Right lung (tissue), 5 donors: Measurements from ENCODE around the gene ATP8B4. TPM values are rescaled to one million over a fixed set of nuclear protein-coding genes. Genes with fewer than 3 reads are reported as not detected.
A peak's percentile ranks its signal among the peaks of the same experiment; 100 is the strongest.

ENCODE experiments used
- DNase-seq, 2 donors: peaks; one replicate each; pipeline ENCODE4 v3.0.0-alpha.2; 2013
- polyA plus RNA-seq, 5 donors: library from polyadenylated mRNA; unstranded; fragments of 120-200 nt; gene quantifications; one replicate each; pipeline versions ENCODE4 v1.2.1 to v1.2.3, GENCODE V29; 2013; ENCODE audit warnings: inconsistent platforms in 1 of 5, low replicate concordance in 1 of 5; ENCODE audit not compliant: insufficient read length in 5 of 5, insufficient read depth in 1 of 5

ATP8B4 gene
- polyA plus RNA-seq, 5 donors, result 1.7 to 3.0 (median 2.2) TPM

- DNase-seq, result no peak
Measured at GRCh38 chr15:49895347-49896223, 223.4 kb downstream of the ATP8B4 start.

GRCh38 chr15:49890689-49891088 is 228.3 kb downstream of the ATP8B4 start:
- no peak for DNase-seq

- peak in 1 of 2 donors; percentile 21 for DNase-seq
Measured at GRCh38 chr15:49889536-49889935, 229.5 kb downstream of the ATP8B4 start.

GRCh38 chr15:49888734-49889133 is 230.3 kb downstream of the ATP8B4 start:
- no peak for DNase-seq

- DNase-seq, result no peak
Measured at GRCh38 chr15:49888323-49888693, 230.7 kb downstream of the ATP8B4 start.

- DNase-seq, result no peak
Measured at GRCh38 chr15:49887659-49888322, 231.2 kb downstream of the ATP8B4 start.

GRCh38 chr15:49883121-49883520 is 235.9 kb downstream of the ATP8B4 start:
- DNase-seq, result no peak

- no peak for DNase-seq
Measured at GRCh38 chr15:49881866-49882265, 237.2 kb downstream of the ATP8B4 start.

- DNase-seq, result no peak
Measured at GRCh38 chr15:49881433-49881832, 237.6 kb downstream of the ATP8B4 start.

- peak; percentile 70 to 77 for DNase-seq
Measured at GRCh38 chr15:49877873-49878521, 241.0 kb downstream of the ATP8B4 start.

- DNase-seq, result no peak
Measured at GRCh38 chr15:49877117-49877872, 241.7 kb downstream of the ATP8B4 start.

- DNase-seq, result no peak
Measured at GRCh38 chr15:49876401-49877038, 242.5 kb downstream of the ATP8B4 start.

GRCh38 chr15:49875392-49875791 is 243.6 kb downstream of the ATP8B4 start:
- no peak for DNase-seq

GRCh38 chr15:49870472-49870871 is 248.6 kb downstream of the ATP8B4 start:
- DNase-seq, result no peak

GRCh38 chr15:49868348-49868747 is 250.7 kb downstream of the ATP8B4 start:
- no peak for DNase-seq

- DNase-seq, result no peak
Measured at GRCh38 chr15:49865925-49866757, 252.9 kb downstream of the ATP8B4 start.

- no peak for DNase-seq
Measured at GRCh38 chr15:49864251-49864650, 254.8 kb downstream of the ATP8B4 start.

GRCh38 chr15:49863431-49864224 is 255.4 kb downstream of the ATP8B4 start:
- no peak for DNase-seq

- DNase-seq, result no peak
Measured at GRCh38 chr15:49860101-49860500, 258.9 kb downstream of the ATP8B4 start.
